K562 (cell line): ENCODE measurements around the gene PPP1R12B. TPM values are rescaled to one million over a fixed set of nuclear protein-coding genes. Genes with fewer than 3 reads are reported as not detected.

Source experiments
- ATAC-seq: fragments of 200-7000 bp; cut with Tn5 transposase; 3 replicates; pipeline ENCODE4 v1.9.1; 2020; ENCODE audit warnings: moderate library complexity
- BruUV-seq: library from RNA; stranded (reverse); fragments of 400-500 nt; replicated peaks from 2 replicates; lab custom pipeline; 2021; lab: Mats Ljungman, UMichigan
- CTCF ChIA-PET: fragments of 300-600 bp; formaldehyde crosslinking; extraction: SDS; loops from one replicate; lab custom pipeline; 2021; ENCODE audit warnings: low intra/inter-chr PET ratio; lab: Yijun Ruan, JAX
- POLR2A ChIA-PET: fragments of 300-600, 350-650 bp; sonication (Branson Sonifier 250); formaldehyde crosslinking; extraction: SDS; loops from one replicate; lab custom pipeline; 2021; ENCODE audit warnings: antibody characterized with exemption, inconsistent platforms; lab: Yijun Ruan, JAX
- DNase-seq, 4 experiments: peaks; one replicate each; pipeline versions ENCODE4 v3.0.0 to v3.0.0-alpha.2; 2011 to 2018; ENCODE audit warnings: low spot score in 3 of 4, mixed read lengths in 3 of 4; ENCODE audit errors: extremely low read depth in 1 of 4
- FAIRE-seq: peaks from 2 replicates; lab custom pipeline; 2011; peaks lifted over from hg19 to GRCh38; lab: Jason Lieb, UNC
- H2AFZ ChIP-seq: 2 replicates; pipeline ENCODE4 v1.6.0; 2011; ENCODE audit warnings: low read depth, low read length, control low read depth, inconsistent platforms
- H3K27ac ChIP-seq: fragments of 200-600 bp; 3 replicates; pipeline ENCODE4 v1.8.0; 2011; ENCODE audit warnings: low read depth, mild to moderate bottlenecking, control low read depth, inconsistent platforms, low read length, moderate library complexity, mixed read lengths; ENCODE audit errors: extremely low read depth
- H3K27me3 ChIP-seq, 2 experiments: fragments of 300-600 bp in 1 of 2; 2 replicates in 1 of 2; 3 replicates in 1 of 2; pipeline versions ENCODE4 v1.6.0 to v1.8.0; 2011; ENCODE audit warnings: inconsistent platforms in 2 of 2, low read length in 2 of 2, mild to moderate bottlenecking in 1 of 2, mixed read lengths in 1 of 2, moderate library complexity in 1 of 2; ENCODE audit not compliant: control insufficient read depth in 2 of 2, insufficient read depth in 2 of 2
- H3K36me3 ChIP-seq: fragments of 300-600 bp; 3 replicates; pipeline ENCODE4 v1.8.0; 2011; ENCODE audit warnings: mild to moderate bottlenecking, low read length, inconsistent platforms; ENCODE audit not compliant: control insufficient read depth, insufficient read depth
- H3K4me1 ChIP-seq, 2 experiments: fragments of 200-600 bp in 1 of 2; replicated peaks in 1 of 2; 2 replicates in 1 of 2; 3 replicates in 1 of 2; pipeline versions ENCODE4 v1.5.1 to v1.8.0; 2011; ENCODE audit warnings: inconsistent platforms in 2 of 2, low read length in 2 of 2, mild to moderate bottlenecking in 1 of 2, mixed read lengths in 1 of 2, moderate library complexity in 1 of 2; ENCODE audit not compliant: control insufficient read depth in 2 of 2, insufficient read depth in 2 of 2
- H3K4me2 ChIP-seq: 2 replicates; pipeline ENCODE4 v1.6.1; 2011; ENCODE audit warnings: low read length, control low read depth, inconsistent platforms, mixed read lengths; ENCODE audit not compliant: insufficient read depth
- H3K4me3 ChIP-seq: fragments of 200-600 bp; sonication (generic), shearing (Covaris generic); 2 replicates; pipeline ENCODE4 v1.5.1; 2016; ENCODE audit warnings: control low read depth, inconsistent platforms
- H3K79me2 ChIP-seq: fragments of 200-600 bp; 3 replicates; pipeline ENCODE4 v1.8.0; 2011; ENCODE audit warnings: low read length, inconsistent platforms; ENCODE audit not compliant: control insufficient read depth, insufficient read depth
- H3K9ac ChIP-seq, 2 experiments: 2 replicates each; pipeline versions ENCODE4 v1.6.0 to v1.6.1; 2011; ENCODE audit warnings: low read depth in 2 of 2, low read length in 2 of 2, control low read depth in 1 of 2, inconsistent platforms in 1 of 2, mild to moderate bottlenecking in 1 of 2, mixed read lengths in 1 of 2; ENCODE audit not compliant: insufficient read depth in 1 of 2
- H3K9me1 ChIP-seq: one replicate; pipeline ENCODE4 v1.6.0; 2011; ENCODE audit warnings: inconsistent platforms, mild to moderate bottlenecking, low read length, moderate library complexity; ENCODE audit not compliant: control insufficient read depth, insufficient read depth
- H3K9me3 ChIP-seq: replicated peaks from 2 replicates; pipeline ENCODE4 v1.5.1; 2011; ENCODE audit warnings: low read depth, low read length, inconsistent platforms; ENCODE audit not compliant: control insufficient read depth, insufficient read depth
- H4K20me1 ChIP-seq: replicated peaks from 2 replicates; pipeline ENCODE4 v1.6.1; 2011; ENCODE audit warnings: low read length, inconsistent platforms, mixed read lengths; ENCODE audit not compliant: control insufficient read depth, insufficient read depth
- ADNP ChIP-seq: fragments of 200-800 bp; sonication (Bioruptor generic); IDR thresholded peaks from 2 replicates; pipeline ENCODE4 v1.6.1; 2016; ENCODE audit warnings: missing genetic modification characterization, missing compliant biosample characterization
- DDX20 ChIP-seq: fragments of 450-650 bp; IDR thresholded peaks from 2 replicates; pipeline ENCODE4 v1.6.1; 2016; ENCODE audit warnings: missing genetic modification characterization, low read depth, mild to moderate bottlenecking, missing compliant biosample characterization, moderate library complexity
- ELK3 ChIP-seq: fragments of 450-650 bp; formaldehyde crosslinking; IDR thresholded peaks from 2 replicates; pipeline ENCODE4 v1.4.0; 2020; ENCODE audit warnings: mild to moderate bottlenecking
- ETS1 ChIP-seq: conservative IDR thresholded peaks from 2 replicates; pipeline ENCODE4 v1.6.1; 2011; ENCODE audit warnings: low read depth, mild to moderate bottlenecking, low read length; ENCODE audit not compliant: control insufficient read depth
- FOS ChIP-seq: IDR thresholded peaks from 3 replicates; pipeline ENCODE4 v1.6.1; 2011; ENCODE audit not compliant: insufficient read length; ENCODE audit errors: extremely low read depth
- SMAD4 ChIP-seq: fragments of 250-450 bp; sonication (Bioruptor Pico); conservative IDR thresholded peaks from 2 replicates; pipeline ENCODE4 v1.8.0; 2021; ENCODE audit warnings: inconsistent platforms, mild to moderate bottlenecking, moderate library complexity
- SMC3 ChIP-seq: conservative IDR thresholded peaks from 2 replicates; pipeline ENCODE4 v1.6.1; 2011; ENCODE audit warnings: low read depth, low read length, improper control_type of control experiment; ENCODE audit not compliant: insufficient read depth
- TAF1 ChIP-seq: IDR thresholded peaks from 2 replicates; pipeline ENCODE4 v1.6.1; 2011; ENCODE audit warnings: mild to moderate bottlenecking, low read length, moderate library complexity; ENCODE audit not compliant: insufficient read depth, control insufficient read depth, severe bottlenecking; ENCODE audit errors: extremely low read depth
- TCFL5 ChIP-seq: fragments of 250-450 bp; sonication (Bioruptor Pico); conservative IDR thresholded peaks from 2 replicates; pipeline ENCODE4 v1.6.1; 2021; ENCODE audit warnings: mild to moderate bottlenecking, moderate library complexity, matching md5 sums
- ZNF3 ChIP-seq: fragments of 250-450 bp; sonication (Bioruptor Pico); IDR thresholded peaks from 2 replicates; pipeline ENCODE4 v1.5.0; 2021; ENCODE audit warnings: mild to moderate bottlenecking, moderate library complexity
- ZNF696 ChIP-seq: fragments of 250-450 bp; sonication (Bioruptor Pico); conservative IDR thresholded peaks from 2 replicates; pipeline ENCODE4 v1.4.0; 2020; ENCODE audit warnings: mild to moderate bottlenecking, moderate library complexity
- ZNF717 ChIP-seq: fragments of 250-450 bp; sonication (Bioruptor Pico); IDR thresholded peaks from 2 replicates; pipeline ENCODE4 v1.5.0; 2021
- WGBS: fragments of 100-300 bp; shearing (Covaris generic); methylation state at CpG from one replicate; pipeline ENCODE4 v1.1.6; 2016; ENCODE audit warnings: low coverage, mixed read lengths; ENCODE audit not compliant: insufficient coverage; ENCODE audit errors: missing lambda C conversion rate; 5-methylcytosine and 5-hydroxymethylcytosine counted together
- in situ Hi-C: fragments of 300-500 bp; cut with MboI; formaldehyde crosslinking; loops from 4 replicates; pipeline ENCODE4 v1.15.0; 2018; ENCODE audit warnings: inconsistent platforms, mixed read lengths
- intact Hi-C: fragments of 100-400 bp; cut with micrococcal nuclease; formaldehyde crosslinking; loops from 2 replicates; pipeline ENCODE4 v1.14.2; 2022
- polyA plus RNA-seq, 8 experiments: library from polyadenylated mRNA; depleted of rRNA in 4 of 8; stranded (reverse) in 5 of 8; unstranded in 3 of 8; fragments of >200 nt; fragmentation: Nextera tagmentation in 2 of 8; fragmentation: Illumina TruSeq in 1 of 8; extraction: Ambion mirVana in 2 of 8; extraction: Trizol in 1 of 8; gene quantifications; 2 replicates each; pipeline versions ENCODE4 v1.2.1 to v1.2.3, GENCODE V29; 2011 to 2014; ENCODE audit warnings: inconsistent platforms in 1 of 8, missing spikeins in 1 of 8
- total RNA-seq, 7 experiments: library from RNA; depleted of rRNA in 6 of 7; stranded (reverse); fragments of >200 nt in 6 of 7; fragmentation: Illumina TruSeq in 2 of 7; extraction: Trizol in 2 of 7; gene quantifications; 2 replicates each; pipeline versions ENCODE4 v1.2.1 to v1.2.3, GENCODE V29; 2011 to 2021; ENCODE audit warnings: low replicate concordance in 1 of 7
- TF ChIP-seq, protein P1 (sequence below): fragments of 450-650 bp; formaldehyde crosslinking; IDR thresholded peaks from 2 replicates; pipeline ENCODE4 v1.4.0; 2020; ENCODE audit warnings: mild to moderate bottlenecking, moderate library complexity

Gene PPP1R12B
- total and polyA plus RNA-seq, 9 of the 15 experiments (the other 6 are each of a cell fraction or from before 2014, with no cell fraction given), result 0.73 to 16.9 (median 13.6) TPM

DNA sequence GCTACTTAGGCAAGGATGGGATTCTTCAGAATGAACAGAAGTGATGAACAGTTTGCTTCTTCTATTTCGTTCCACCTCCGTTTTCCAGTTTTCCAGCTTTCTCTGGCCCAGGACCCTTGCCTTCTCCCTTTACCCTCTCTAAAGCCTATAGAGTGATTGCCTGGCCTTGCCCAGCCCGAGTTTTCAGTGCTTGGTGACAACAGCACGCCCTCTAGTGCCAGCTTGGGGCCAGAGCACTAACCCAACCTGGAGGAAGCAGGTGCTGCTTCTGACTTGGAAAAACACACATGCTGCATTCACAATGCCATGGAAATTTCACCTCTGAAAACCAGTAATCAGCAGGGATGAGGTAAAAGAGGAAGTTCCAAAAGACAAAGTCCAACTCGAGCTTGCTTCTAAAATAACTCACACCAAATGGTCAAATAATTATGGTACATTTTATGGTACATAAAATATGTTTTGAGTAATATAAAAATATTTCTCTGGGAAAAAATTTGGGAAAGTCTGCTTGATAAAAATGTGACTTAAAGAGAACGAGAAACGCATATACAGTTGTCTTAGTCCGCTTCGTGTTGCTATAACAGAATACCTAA is 32.8 kb upstream of the PPP1R12B start:
- no peak overlapping the region for H3K4me3 ChIP-seq
- WGBS, result under 1% methylated on average over 9 of the region's 9 CpGs
- no peak overlapping the region for H3K9ac ChIP-seq
- intact Hi-C loops, result loop anchor here (1.0 to 5.0 kb wide), 5 partner anchors 41 to 402 kb away; partner anchors contain the start of gene LGR6
- H3K4me2 ChIP-seq, result no peak overlapping the region
- H3K27me3 ChIP-seq, result peaks cover 20 to 52% of the 10 kb centered on the region in 2 experiments
- DNase-seq, result peak; percentile 80 to 82 (median 81)
- ChIA-PET CTCF (interaction anchor here (0.7 to 2.0 kb wide), 7 partner anchors 41 to 403 kb away, joined by 3 to 16 read pairs (median 5); partner anchors contain the start of gene LGR6), POLR2A (interaction anchor here (1.1 to 1.6 kb wide), 3 partner anchors 9 to 17 kb away, joined by 3 to 5 read pairs (median 5); no protein-coding TSS in a partner anchor)
- peaks cover 0 to 12% of the 10 kb centered on the region in 2 experiments; a peak in 1 of 5 replicates for H3K4me1 ChIP-seq
- H3K9me1 ChIP-seq, result no peaks in the 10 kb centered on the region
- H3K9me3 ChIP-seq, result no peaks in the 10 kb centered on the region
- no peak overlapping the region for H2AFZ ChIP-seq
- no TSS peak for BruUV-seq
- H3K27ac ChIP-seq, result no peak overlapping the region
- peak; percentile 98 for FAIRE-seq
- no peaks in the 10 kb centered on the region for H3K36me3 ChIP-seq
- no peaks in the 10 kb centered on the region for H3K79me2 ChIP-seq
- ATAC-seq, result peak; percentile 95
- H4K20me1 ChIP-seq, result no peaks in the 10 kb centered on the region
- in situ Hi-C loops, result loop anchor here (25.0 kb wide), 1 partner anchor 103 kb away; no protein-coding TSS in a partner anchor
- TF ChIP-seq ZNF717 (CRISPR knock-in tag) (no peak), ETS1 (no peak), SMAD4 (CRISPR knock-in tag) (no peak), TCFL5 (CRISPR knock-in tag) (no peak), ZNF696 (CRISPR knock-in tag) (no peak), FOS (no peak), DDX20 (no peak), ADNP (tag) (no peak), TAF1 (no peak), ELK3 (CRISPR knock-in tag) (no peak), SMC3 (peak; percentile 94), ZNF3 (CRISPR knock-in tag) (no peak)
- TF ChIP-seq, protein P1, sequence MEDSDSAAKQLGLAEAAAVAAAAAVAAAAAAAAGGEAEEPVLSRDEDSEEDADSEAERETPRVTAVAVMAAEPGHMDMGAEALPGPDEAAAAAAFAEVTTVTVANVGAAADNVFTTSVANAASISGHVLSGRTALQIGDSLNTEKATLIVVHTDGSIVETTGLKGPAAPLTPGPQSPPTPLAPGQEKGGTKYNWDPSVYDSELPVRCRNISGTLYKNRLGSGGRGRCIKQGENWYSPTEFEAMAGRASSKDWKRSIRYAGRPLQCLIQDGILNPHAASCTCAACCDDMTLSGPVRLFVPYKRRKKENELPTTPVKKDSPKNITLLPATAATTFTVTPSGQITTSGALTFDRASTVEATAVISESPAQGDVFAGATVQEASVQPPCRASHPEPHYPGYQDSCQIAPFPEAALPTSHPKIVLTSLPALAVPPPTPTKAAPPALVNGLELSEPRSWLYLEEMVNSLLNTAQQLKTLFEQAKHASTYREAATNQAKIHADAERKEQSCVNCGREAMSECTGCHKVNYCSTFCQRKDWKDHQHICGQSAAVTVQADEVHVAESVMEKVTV (CRISPR knock-in tag), result peak; percentile 81
